Measurements from ENCODE around the gene KLF13.

DNA sequence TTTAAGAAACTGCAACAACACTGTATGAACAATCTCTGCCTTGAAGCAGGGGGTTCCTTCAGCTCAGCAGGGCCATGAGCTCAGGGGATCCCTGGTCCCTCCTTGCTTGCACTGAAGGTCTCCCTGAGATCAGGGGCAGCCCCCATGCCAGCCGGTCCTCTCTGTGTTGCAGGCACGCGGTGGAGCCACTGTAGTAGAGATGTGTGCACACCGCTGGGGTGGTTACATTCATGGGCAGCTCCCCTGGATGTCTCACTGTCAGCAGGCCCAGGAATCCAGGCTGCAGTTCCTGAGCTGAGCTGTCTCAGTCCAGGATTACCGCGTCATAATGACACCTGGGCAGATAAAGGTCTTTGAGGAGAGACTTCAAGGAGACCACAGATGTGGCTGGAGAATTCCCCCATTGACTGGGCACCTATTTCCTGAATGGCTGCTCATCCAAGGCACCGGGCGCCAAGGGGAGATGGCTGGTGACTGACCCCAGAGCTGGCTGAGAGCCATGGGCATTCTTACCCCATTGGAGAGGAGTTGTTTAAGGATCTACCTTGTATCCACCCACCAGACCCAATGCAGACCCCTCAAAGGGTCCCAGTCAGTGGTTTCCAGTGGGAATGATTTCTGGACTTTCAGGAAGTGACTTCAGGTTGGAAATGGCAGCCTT is 10.4 kb upstream of the KLF13 start:
- TF ChIP-seq, protein P1, sequence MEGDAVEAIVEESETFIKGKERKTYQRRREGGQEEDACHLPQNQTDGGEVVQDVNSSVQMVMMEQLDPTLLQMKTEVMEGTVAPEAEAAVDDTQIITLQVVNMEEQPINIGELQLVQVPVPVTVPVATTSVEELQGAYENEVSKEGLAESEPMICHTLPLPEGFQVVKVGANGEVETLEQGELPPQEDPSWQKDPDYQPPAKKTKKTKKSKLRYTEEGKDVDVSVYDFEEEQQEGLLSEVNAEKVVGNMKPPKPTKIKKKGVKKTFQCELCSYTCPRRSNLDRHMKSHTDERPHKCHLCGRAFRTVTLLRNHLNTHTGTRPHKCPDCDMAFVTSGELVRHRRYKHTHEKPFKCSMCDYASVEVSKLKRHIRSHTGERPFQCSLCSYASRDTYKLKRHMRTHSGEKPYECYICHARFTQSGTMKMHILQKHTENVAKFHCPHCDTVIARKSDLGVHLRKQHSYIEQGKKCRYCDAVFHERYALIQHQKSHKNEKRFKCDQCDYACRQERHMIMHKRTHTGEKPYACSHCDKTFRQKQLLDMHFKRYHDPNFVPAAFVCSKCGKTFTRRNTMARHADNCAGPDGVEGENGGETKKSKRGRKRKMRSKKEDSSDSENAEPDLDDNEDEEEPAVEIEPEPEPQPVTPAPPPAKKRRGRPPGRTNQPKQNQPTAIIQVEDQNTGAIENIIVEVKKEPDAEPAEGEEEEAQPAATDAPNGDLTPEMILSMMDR (IDR thresholded peaks at IDR 0.05; ENCODE audit: insufficient read depth, low read depth, low read length) = no peak
- TF ChIP-seq EZH2 (IDR thresholded peaks at IDR 0.05; ENCODE audit: insufficient read depth, low read length) = no peak

Measured in astrocyte (in vitro differentiated cells and primary cell).